ENCODE measurements around the gene CHAC1.

Gene CHAC1

GRCh38 chr15:40933517-40933902 is 19.8 kb upstream of the CHAC1 start:
- H3K4me3 ChIP-seq (ENCODE audit: low read depth, low read length), result no peak overlapping the region
- WGBS (ENCODE audit: extremely low coverage, insufficient coverage, insufficient read length), result no CpG with 5 or more reads among the region's 3 CpGs
- H3K27ac ChIP-seq (ENCODE audit: low read depth, low read length), result no peak overlapping the region
- peaks cover 21% of the 10 kb centered on the region for H3K27me3 ChIP-seq (ENCODE audit: insufficient read depth, low read length)
- H2BK120ac ChIP-seq (ENCODE audit: insufficient read depth, low read length, poor library complexity), result no peak overlapping the region
- peaks cover 12 to 15% of the 10 kb centered on the region in 2 experiments for H3K4me1 ChIP-seq (ENCODE audit: control insufficient read depth in 1 of 2, insufficient read depth in 2 of 2, low read length in 2 of 2)
- no peak overlapping the region for H3K14ac ChIP-seq (ENCODE audit: low read length)
- H2BK12ac ChIP-seq (ENCODE audit: low read length), result no peak overlapping the region
- H3K79me2 ChIP-seq (ENCODE audit: control insufficient read depth, insufficient read depth, low read length, poor library complexity), result no peaks in the 10 kb centered on the region
- no peak overlapping the region for H4K12ac ChIP-seq (ENCODE audit: low read depth, low read length)
- no peak overlapping the region for H3K18ac ChIP-seq (ENCODE audit: low read length)
- no peak overlapping the region for H4K91ac ChIP-seq (ENCODE audit: low read depth, low read length)
- H3K36me3 ChIP-seq (ENCODE audit: control insufficient read depth in 1 of 2, insufficient read depth in 2 of 2, low read length in 2 of 2), result no peaks in the 10 kb centered on the region
- H3K23ac ChIP-seq (ENCODE audit: low read length), result no peak overlapping the region
- H3K9ac ChIP-seq (ENCODE audit: low read length), result no peak overlapping the region
- no peak overlapping the region for H3K4ac ChIP-seq (ENCODE audit: low read depth, low read length)
- H2AFZ ChIP-seq (ENCODE audit: insufficient read depth, low read length, poor library complexity), result no peak overlapping the region
- no peaks in the 10 kb centered on the region for H3K79me1 ChIP-seq (ENCODE audit: low read length)
- no peak for DNase-seq
- H4K8ac ChIP-seq (ENCODE audit: low read depth, low read length), result no peak overlapping the region
- no peak overlapping the region for H2AK5ac ChIP-seq (ENCODE audit: low read length)
- H3K9me3 ChIP-seq (ENCODE audit: insufficient read depth, low read depth, low read length), result peaks cover 1% of the 10 kb centered on the region
- no peak overlapping the region for H2BK5ac ChIP-seq (ENCODE audit: low read depth, low read length, poor library complexity)
- no peak overlapping the region for H3K4me2 ChIP-seq (ENCODE audit: low read length)

DNA sequence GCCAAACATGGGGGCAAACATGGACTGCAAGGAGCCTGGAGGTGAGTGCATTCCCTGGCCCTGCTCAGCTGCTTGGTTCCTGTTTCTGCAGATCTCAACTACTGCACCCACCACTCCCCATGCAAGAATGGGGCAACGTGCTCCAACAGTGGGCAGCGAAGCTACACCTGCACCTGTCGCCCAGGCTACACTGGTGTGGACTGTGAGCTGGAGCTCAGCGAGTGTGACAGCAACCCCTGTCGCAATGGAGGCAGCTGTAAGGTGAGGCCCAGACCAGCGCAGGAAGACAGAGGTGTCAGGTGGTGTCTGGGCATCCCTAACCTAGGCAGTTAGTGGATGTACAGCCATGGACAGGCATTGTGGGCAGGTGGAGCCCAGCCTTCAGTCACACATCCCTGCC is 18.8 kb upstream of the CHAC1 start:
- peaks cover 15% of the 10 kb centered on the region for H3K27me3 ChIP-seq (ENCODE audit: insufficient read depth, low read length)
- no peak overlapping the region for H3K18ac ChIP-seq (ENCODE audit: low read length)
- no peak overlapping the region for H3K23ac ChIP-seq (ENCODE audit: low read length)
- no peak overlapping the region for H2BK12ac ChIP-seq (ENCODE audit: low read length)
- H4K12ac ChIP-seq (ENCODE audit: low read depth, low read length), result no peak overlapping the region
- no peak overlapping the region for H3K14ac ChIP-seq (ENCODE audit: low read length)
- WGBS (ENCODE audit: extremely low coverage, insufficient coverage, insufficient read length), result no CpG with 5 or more reads among the region's 6 CpGs
- H3K36me3 ChIP-seq (ENCODE audit: control insufficient read depth in 1 of 2, insufficient read depth in 2 of 2, low read length in 2 of 2), result no peaks in the 10 kb centered on the region
- DNase-seq, result no peak
- no peak overlapping the region for H3K9ac ChIP-seq (ENCODE audit: low read length)
- H2BK5ac ChIP-seq (ENCODE audit: low read depth, low read length, poor library complexity), result no peak overlapping the region
- H3K4me1 ChIP-seq (ENCODE audit: control insufficient read depth in 1 of 2, insufficient read depth in 2 of 2, low read length in 2 of 2), result peaks cover 8 to 10% of the 10 kb centered on the region in 2 experiments
- H3K4me3 ChIP-seq (ENCODE audit: low read depth, low read length), result no peak overlapping the region
- no peak overlapping the region for H3K4me2 ChIP-seq (ENCODE audit: low read length)
- no peak overlapping the region for H3K4ac ChIP-seq (ENCODE audit: low read depth, low read length)
- H4K8ac ChIP-seq (ENCODE audit: low read depth, low read length), result no peak overlapping the region
- H2BK120ac ChIP-seq (ENCODE audit: insufficient read depth, low read length, poor library complexity), result no peak overlapping the region
- H2AK5ac ChIP-seq (ENCODE audit: low read length), result no peak overlapping the region
- no peaks in the 10 kb centered on the region for H3K79me1 ChIP-seq (ENCODE audit: low read length)
- no peak overlapping the region for H4K91ac ChIP-seq (ENCODE audit: low read depth, low read length)
- H3K9me3 ChIP-seq (ENCODE audit: insufficient read depth, low read depth, low read length), result peaks cover 1% of the 10 kb centered on the region
- no peaks in the 10 kb centered on the region for H3K79me2 ChIP-seq (ENCODE audit: control insufficient read depth, insufficient read depth, low read length, poor library complexity)
- no peak overlapping the region for H3K27ac ChIP-seq (ENCODE audit: low read depth, low read length)
- H2AFZ ChIP-seq (ENCODE audit: insufficient read depth, low read length, poor library complexity), result no peak overlapping the region

DNA sequence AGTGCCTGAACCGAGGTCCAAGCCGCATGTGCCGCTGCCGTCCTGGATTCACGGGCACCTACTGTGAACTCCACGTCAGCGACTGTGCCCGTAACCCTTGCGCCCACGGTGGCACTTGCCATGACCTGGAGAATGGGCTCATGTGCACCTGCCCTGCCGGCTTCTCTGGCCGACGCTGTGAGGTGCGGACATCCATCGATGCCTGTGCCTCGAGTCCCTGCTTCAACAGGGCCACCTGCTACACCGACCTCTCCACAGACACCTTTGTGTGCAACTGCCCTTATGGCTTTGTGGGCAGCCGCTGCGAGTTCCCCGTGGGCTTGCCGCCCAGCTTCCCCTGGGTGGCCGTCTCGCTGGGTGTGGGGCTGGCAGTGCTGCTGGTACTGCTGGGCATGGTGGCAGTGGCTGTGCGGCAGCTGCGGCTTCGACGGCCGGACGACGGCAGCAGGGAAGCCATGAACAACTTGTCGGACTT is 17.0 kb upstream of the CHAC1 start:
- peaks cover 1% of the 10 kb centered on the region for H3K9me3 ChIP-seq (ENCODE audit: insufficient read depth, low read depth, low read length)
- no peak overlapping the region for H3K4ac ChIP-seq (ENCODE audit: low read depth, low read length)
- H3K18ac ChIP-seq (ENCODE audit: low read length), result no peak overlapping the region
- no peak overlapping the region for H3K23ac ChIP-seq (ENCODE audit: low read length)
- H2BK5ac ChIP-seq (ENCODE audit: low read depth, low read length, poor library complexity), result no peak overlapping the region
- no peak overlapping the region for H3K14ac ChIP-seq (ENCODE audit: low read length)
- H3K27ac ChIP-seq (ENCODE audit: low read depth, low read length), result no peak overlapping the region
- H4K8ac ChIP-seq (ENCODE audit: low read depth, low read length), result no peak overlapping the region
- H3K36me3 ChIP-seq (ENCODE audit: control insufficient read depth in 1 of 2, insufficient read depth in 2 of 2, low read length in 2 of 2), result no peaks in the 10 kb centered on the region
- H2BK120ac ChIP-seq (ENCODE audit: insufficient read depth, low read length, poor library complexity), result no peak overlapping the region
- H3K79me2 ChIP-seq (ENCODE audit: control insufficient read depth, insufficient read depth, low read length, poor library complexity), result no peaks in the 10 kb centered on the region
- no peaks in the 10 kb centered on the region for H3K4me1 ChIP-seq (ENCODE audit: control insufficient read depth in 1 of 2, insufficient read depth in 2 of 2, low read length in 2 of 2)
- H3K27me3 ChIP-seq (ENCODE audit: insufficient read depth, low read length), result peaks cover 6% of the 10 kb centered on the region
- no peak overlapping the region for H3K4me3 ChIP-seq (ENCODE audit: low read depth, low read length)
- H2AK5ac ChIP-seq (ENCODE audit: low read length), result no peak overlapping the region
- H4K12ac ChIP-seq (ENCODE audit: low read depth, low read length), result no peak overlapping the region
- no peak overlapping the region for H3K4me2 ChIP-seq (ENCODE audit: low read length)
- no CpG with 5 or more reads among the region's 31 CpGs for WGBS (ENCODE audit: extremely low coverage, insufficient coverage, insufficient read length)
- no peak overlapping the region for H2BK12ac ChIP-seq (ENCODE audit: low read length)
- no peak for DNase-seq
- no peaks in the 10 kb centered on the region for H3K79me1 ChIP-seq (ENCODE audit: low read length)
- H4K91ac ChIP-seq (ENCODE audit: low read depth, low read length), result no peak overlapping the region
- H2AFZ ChIP-seq (ENCODE audit: insufficient read depth, low read length, poor library complexity), result peak overlapping the region; percentile 23
- H3K9ac ChIP-seq (ENCODE audit: low read length), result no peak overlapping the region

GRCh38 chr15:40936709-40937666 is 16.3 kb upstream of the CHAC1 start:
- no peak overlapping the region for H3K4ac ChIP-seq (ENCODE audit: low read depth, low read length)
- no peak overlapping the region for H3K14ac ChIP-seq (ENCODE audit: low read length)
- no peak overlapping the region for H2AK5ac ChIP-seq (ENCODE audit: low read length)
- H3K23ac ChIP-seq (ENCODE audit: low read length), result no peak overlapping the region
- H4K8ac ChIP-seq (ENCODE audit: low read depth, low read length), result no peak overlapping the region
- no peak overlapping the region for H4K91ac ChIP-seq (ENCODE audit: low read depth, low read length)
- H3K18ac ChIP-seq (ENCODE audit: low read length), result no peak overlapping the region
- DNase-seq, result no peak
- WGBS (ENCODE audit: extremely low coverage, insufficient coverage, insufficient read length), result no CpG with 5 or more reads among the region's 15 CpGs
- peaks cover 1% of the 10 kb centered on the region for H3K9me3 ChIP-seq (ENCODE audit: insufficient read depth, low read depth, low read length)
- peaks cover 3% of the 10 kb centered on the region for H3K79me1 ChIP-seq (ENCODE audit: low read length)
- no peak overlapping the region for H3K27ac ChIP-seq (ENCODE audit: low read depth, low read length)
- H2BK5ac ChIP-seq (ENCODE audit: low read depth, low read length, poor library complexity), result no peak overlapping the region
- no peak overlapping the region for H2BK120ac ChIP-seq (ENCODE audit: insufficient read depth, low read length, poor library complexity)
- peaks cover under 1% of the 10 kb centered on the region for H3K79me2 ChIP-seq (ENCODE audit: control insufficient read depth, insufficient read depth, low read length, poor library complexity)
- no peak overlapping the region for H2AFZ ChIP-seq (ENCODE audit: insufficient read depth, low read length, poor library complexity)
- no peak overlapping the region for H3K4me2 ChIP-seq (ENCODE audit: low read length)
- no peak overlapping the region for H2BK12ac ChIP-seq (ENCODE audit: low read length)
- no peak overlapping the region for H3K4me3 ChIP-seq (ENCODE audit: low read depth, low read length)
- H4K12ac ChIP-seq (ENCODE audit: low read depth, low read length), result no peak overlapping the region
- H3K4me1 ChIP-seq (ENCODE audit: control insufficient read depth in 1 of 2, insufficient read depth in 2 of 2, low read length in 2 of 2), result no peaks in the 10 kb centered on the region
- H3K36me3 ChIP-seq (ENCODE audit: control insufficient read depth in 1 of 2, insufficient read depth in 2 of 2, low read length in 2 of 2), result no peaks in the 10 kb centered on the region
- H3K9ac ChIP-seq (ENCODE audit: low read length), result no peak overlapping the region
- peaks cover 4% of the 10 kb centered on the region for H3K27me3 ChIP-seq (ENCODE audit: insufficient read depth, low read length)

All from trophoblast cell (in vitro differentiated cells and primary cell).